Endothelial cell of umbilical vein (primary cell): ENCODE measurements around the gene LLPH. TPM values are rescaled to one million over a fixed set of nuclear protein-coding genes. Genes with fewer than 3 reads are reported as not detected.

Experiments
- BruUV-seq: library from RNA; stranded (reverse); fragments of 400-500 nt; replicated peaks from 2 replicates; lab custom pipeline; 2021; lab: Mats Ljungman, UMichigan
- CTCF ChIA-PET: fragments of 300-600, 350-600 bp; sonication (Branson Sonifier 250); formaldehyde crosslinking; loops from one replicate; lab custom pipeline; 2021; ENCODE audit warnings: antibody characterized with exemption, inconsistent platforms; lab: Charles Lee
- POLR2A ChIA-PET: fragments of 300-600, 350-600 bp; sonication (Branson Sonifier 250); formaldehyde crosslinking; loops from one replicate; lab custom pipeline; 2021; ENCODE audit warnings: antibody characterized with exemption, inconsistent platforms; lab: Charles Lee
- DNase-seq: peaks from one replicate; pipeline ENCODE4 v3.0.0-alpha.2; 2011; ENCODE audit warnings: low read depth, low spot score
- FAIRE-seq: peaks from 2 replicates; lab custom pipeline; 2011; peaks lifted over from hg19 to GRCh38; lab: Jason Lieb, UNC
- H2AFZ ChIP-seq: 2 replicates; pipeline ENCODE4 v1.6.0; 2012; ENCODE audit warnings: low read depth, low read length, control low read depth, inconsistent platforms
- H3K27ac ChIP-seq: 2 replicates; pipeline ENCODE4 v1.5.1; 2011; ENCODE audit warnings: low read depth, mild to moderate bottlenecking, control low read depth, low read length, moderate library complexity; ENCODE audit not compliant: insufficient read depth
- H3K27me3 ChIP-seq, 2 experiments: 2 replicates each; pipeline versions ENCODE4 v1.6.0 to v1.6.1; 2011; ENCODE audit warnings: low read length in 2 of 2, mixed read lengths in 1 of 2; ENCODE audit not compliant: control insufficient read depth in 2 of 2, insufficient read depth in 2 of 2
- H3K36me3 ChIP-seq, 2 experiments: 2 replicates in 1 of 2; 3 replicates in 1 of 2; pipeline ENCODE4 v1.5.1; 2011; ENCODE audit warnings: low read length in 2 of 2, mild to moderate bottlenecking in 1 of 2, moderate library complexity in 1 of 2; ENCODE audit not compliant: control insufficient read depth in 2 of 2, insufficient read depth in 2 of 2; ENCODE audit errors: extremely low read depth in 1 of 2
- H3K4me1 ChIP-seq: 3 replicates; pipeline ENCODE4 v1.5.1; 2011; ENCODE audit warnings: mild to moderate bottlenecking, low read length; ENCODE audit not compliant: control insufficient read depth, insufficient read depth; ENCODE audit errors: extremely low read depth
- H3K4me2 ChIP-seq: 2 replicates; pipeline ENCODE4 v1.6.1; 2011; ENCODE audit warnings: low read length, control low read depth, mixed read lengths; ENCODE audit not compliant: insufficient read depth
- H3K4me3 ChIP-seq, 3 experiments: fragments of 200-600 bp in 1 of 3; sonication (generic), shearing (Covaris generic) in 1 of 3; replicated peaks in 1 of 3; 2 replicates each; pipeline ENCODE4 v1.5.1; 2011 to 2016; ENCODE audit warnings: control low read depth in 3 of 3, low read length in 3 of 3, mild to moderate bottlenecking in 2 of 3, inconsistent platforms in 1 of 3, low read depth in 1 of 3, moderate library complexity in 1 of 3; ENCODE audit not compliant: insufficient read depth in 1 of 3
- H3K79me2 ChIP-seq: 2 replicates; pipeline ENCODE4 v1.6.0; 2012; ENCODE audit warnings: low read length, inconsistent platforms; ENCODE audit not compliant: control insufficient read depth, insufficient read depth
- H3K9ac ChIP-seq: replicated peaks from 2 replicates; pipeline ENCODE3; 2011; ENCODE audit warnings: low read length, control low read depth; ENCODE audit not compliant: insufficient read depth; ENCODE audit errors: extremely low read depth
- H3K9me1 ChIP-seq: replicated peaks from 3 replicates; pipeline ENCODE4 v1.6.0; 2011; ENCODE audit warnings: mild to moderate bottlenecking, low read length; ENCODE audit not compliant: control insufficient read depth, insufficient read depth; ENCODE audit errors: extremely low read depth
- H3K9me3 ChIP-seq: replicated peaks from 2 replicates; pipeline ENCODE4 v1.5.1; 2012; ENCODE audit warnings: low read length, inconsistent platforms; ENCODE audit not compliant: control insufficient read depth, insufficient read depth
- H4K20me1 ChIP-seq: replicated peaks from 2 replicates; pipeline ENCODE3; 2011; ENCODE audit warnings: mild to moderate bottlenecking, low read length; ENCODE audit not compliant: control insufficient read depth, insufficient read depth; ENCODE audit errors: extremely low read depth
- CTCF ChIP-seq, 2 donors: IDR thresholded peaks; 1 replicate in 1 of 2; 2 replicates in 1 of 2; pipeline ENCODE4 v1.5.1; 2011; ENCODE audit warnings: low read length in 2 of 2, mild to moderate bottlenecking in 2 of 2, moderate library complexity in 2 of 2, control low read depth in 1 of 2, inconsistent platforms in 1 of 2, low read depth in 1 of 2; ENCODE audit not compliant: insufficient read depth in 1 of 2; ENCODE audit errors: extremely low read depth in 1 of 2
- FOS ChIP-seq: IDR thresholded peaks from 2 replicates; pipeline ENCODE4 v1.6.1; 2011; ENCODE audit warnings: mild to moderate bottlenecking, low read length, moderate library complexity, borderline replicate concordance; ENCODE audit not compliant: insufficient read depth
- GATA2 ChIP-seq: IDR thresholded peaks from 2 replicates; pipeline ENCODE4 v1.7.0; 2011; ENCODE audit warnings: low read depth, mild to moderate bottlenecking, moderate library complexity, mixed read lengths, low read length; ENCODE audit not compliant: insufficient read length, insufficient read depth
- JUN ChIP-seq: IDR thresholded peaks from 2 replicates; pipeline ENCODE4 v1.6.1; 2011; ENCODE audit warnings: borderline replicate concordance, low read depth; ENCODE audit not compliant: insufficient read length, insufficient read depth
- MAX ChIP-seq: IDR thresholded peaks from 2 replicates; pipeline ENCODE4 v1.6.1; 2011; ENCODE audit not compliant: insufficient read depth, insufficient read length
- MYC ChIP-seq: IDR thresholded peaks from one replicate; pipeline ENCODE4 v1.6.1; 2011; ENCODE audit warnings: mild to moderate bottlenecking, low read depth, low read length
- POLR2A ChIP-seq: IDR thresholded peaks from 2 replicates; pipeline ENCODE4 v1.6.1; 2012; ENCODE audit warnings: low read depth, mild to moderate bottlenecking, control low read depth, low read length
- POLR2AphosphoS5 ChIP-seq: IDR thresholded peaks from 2 replicates; pipeline ENCODE4 v1.6.1; 2012; ENCODE audit warnings: low read depth, mild to moderate bottlenecking, control low read depth, low read length, moderate library complexity; ENCODE audit not compliant: insufficient read depth
- dilution Hi-C: fragments of 300-500 bp; cut with MboI; formaldehyde crosslinking; loops from one replicate; pipeline ENCODE4 v1.15.0; 2019; ENCODE audit warnings: low sequenced_read_pairs; ENCODE audit not compliant: extremely low pct_ligation_motif_present
- intact Hi-C: fragments of 100-400 bp; cut with micrococcal nuclease; formaldehyde crosslinking; loops from one replicate; pipeline ENCODE4 v1.10.0; 2022
- polyA plus RNA-seq, 4 experiments: library from polyadenylated mRNA; depleted of rRNA in 3 of 4; stranded (reverse) in 3 of 4; unstranded in 1 of 4; fragments of >200 nt; gene quantifications; 2 replicates each; pipeline versions ENCODE4 v1.2.1 to v1.2.3, GENCODE V29; 2011 to 2012; ENCODE audit warnings: missing spikeins in 1 of 4
- total RNA-seq: library from RNA; stranded (reverse); gene quantifications from 2 replicates; pipeline ENCODE4 v1.2.3, GENCODE V29; 2021

LLPH gene
- total and polyA plus RNA-seq, 2 donors (not counting 3 experiments of a cell fraction or from before 2014, with no cell fraction given), result 4.0 to 34.0 TPM

- peak overlapping the region; percentile 62 for H3K27ac ChIP-seq
- H2AFZ ChIP-seq, result peak overlapping the region; percentile 49
These were observed 14.5 kb upstream of the LLPH start for GRCh38 chr12:66144791-66145754.

More at GRCh38 chr12:66144791-66145754, 14.5 kb upstream of the LLPH start:
- Histone ChIP-seq H4K20me1 (no peaks in the 10 kb centered on the region), H3K36me3 (peaks cover 0 to 4% of the 10 kb centered on the region in 2 experiments), H3K27me3 (no peaks in the 10 kb centered on the region), H3K79me2 (peaks cover 4% of the 10 kb centered on the region), H3K9me1 (no peaks in the 10 kb centered on the region), H3K4me3 (peak overlapping the region in 1 of 3 experiments; percentile 46), H3K4me2 (peak overlapping the region; percentile 94), H3K4me1 (peaks cover 20% of the 10 kb centered on the region), H3K9ac (peak overlapping the region; percentile 35), H3K9me3 (peaks cover 6% of the 10 kb centered on the region)
- POLR2A ChIA-PET, result interaction anchor here (0.6 to 1.3 kb wide), 3 partner anchors 24 to 592 kb away, joined by 3 to 10 read pairs (median 5); partner anchors contain the start of gene TMBIM4
- dilution Hi-C loops (no loop called here), intact Hi-C loops (loop anchor here (1.0 to 5.0 kb wide), 8 partner anchors 24 to 716 kb away; partner anchors contain the start of gene TMBIM4)
- CTCF ChIA-PET, result interaction anchor here (0.6 to 3.2 kb wide), 44 partner anchors 13 to 716 kb away, joined by 3 to 38 read pairs (median 5); partner anchors contain the start of genes HELB, IRAK3, LLPH and TMBIM4
- BruUV-seq, result no TSS peak
- DNase-seq (peak; percentile 88), FAIRE-seq (peak; percentile 87)
- TF ChIP-seq CTCF (IDR thresholded peaks at IDR 0.05; ENCODE audit: extremely low read depth in 1 of 2, insufficient read depth in 1 of 2, low read depth in 1 of 2, low read length in 2 of 2) (peak; percentile 59 to 62), POLR2A (peak; percentile 23), FOS (peak; percentile 28), MYC (no peak), POLR2AphosphoS5 (peak; percentile 43), GATA2 (peak; percentile 9), MAX (no peak), JUN (no peak)
